H1 (cell line): ENCODE results near the gene MIB2. TPM values are rescaled to one million over a fixed set of nuclear protein-coding genes. Genes with fewer than 3 reads are reported as not detected.

Experiments
- CTCF ChIA-PET: fragments of 300-600 bp; sonication (Branson Sonifier 250); formaldehyde crosslinking; loops from one replicate; lab custom pipeline; 2021; ENCODE audit not compliant: partially characterized antibody; lab: Charles Lee
- POLR2A ChIA-PET: fragments of 300-600 bp; sonication (Branson Sonifier 250); formaldehyde crosslinking; loops from one replicate; lab custom pipeline; 2021; ENCODE audit warnings: inconsistent platforms; ENCODE audit not compliant: partially characterized antibody; lab: Charles Lee
- DNase-seq, 2 experiments: peaks; one replicate each; pipeline versions ENCODE4 v3.0.0 to v3.0.0-alpha.2; 2010 to 2022; ENCODE audit warnings: low spot score in 2 of 2, low read depth in 1 of 2, mixed read lengths in 1 of 2
- FAIRE-seq: peaks from 2 replicates; lab custom pipeline; 2011; peaks lifted over from hg19 to GRCh38; lab: Jason Lieb, UNC
- H2AFZ ChIP-seq: 2 replicates; pipeline ENCODE4 v1.8.1; 2012; ENCODE audit warnings: low read length, inconsistent platforms
- H2AK5ac ChIP-seq: 2 replicates; pipeline ENCODE4 v1.6.1; 2013; ENCODE audit warnings: low read depth, low read length
- H2BK120ac ChIP-seq: replicated peaks from 2 replicates; pipeline ENCODE3; 2013; ENCODE audit warnings: low read depth, low read length, inconsistent platforms
- H2BK12ac ChIP-seq: 2 replicates; pipeline ENCODE4 v1.6.1; 2013; ENCODE audit warnings: low read depth, low read length
- H2BK15ac ChIP-seq: 2 replicates; pipeline ENCODE4 v1.6.1; 2013; ENCODE audit warnings: low read length
- H2BK20ac ChIP-seq: 2 replicates; pipeline ENCODE4 v1.6.1; 2013; ENCODE audit warnings: low read length
- H2BK5ac ChIP-seq: 2 replicates; pipeline ENCODE4 v1.6.1; 2013; ENCODE audit warnings: low read depth, low read length
- H3K14ac ChIP-seq: 2 replicates; pipeline ENCODE4 v1.6.1; 2013; ENCODE audit warnings: inconsistent platforms; ENCODE audit not compliant: insufficient read length
- H3K18ac ChIP-seq: 2 replicates; pipeline ENCODE4 v1.6.1; 2013; ENCODE audit warnings: low read length; ENCODE audit errors: extremely low read depth
- H3K23ac ChIP-seq: 2 replicates; pipeline ENCODE4 v1.6.1; 2013; ENCODE audit warnings: inconsistent platforms; ENCODE audit not compliant: insufficient read length
- H3K23me2 ChIP-seq: 2 replicates; pipeline ENCODE4 v1.6.1; 2013; ENCODE audit warnings: low read depth, low read length
- H3K27ac ChIP-seq: 2 replicates; pipeline ENCODE4 v1.6.1; 2011; ENCODE audit warnings: low read depth, low read length, inconsistent platforms
- H3K27me3 ChIP-seq, 4 experiments: replicated peaks in 1 of 4; 1 replicate in 1 of 4; 2 replicates in 3 of 4; pipeline versions ENCODE4 v1.6.1 to v1.8.1; 2011 to 2013; ENCODE audit warnings: low read length in 3 of 4, mild to moderate bottlenecking in 3 of 4, inconsistent platforms in 2 of 4, mixed read lengths in 2 of 4, moderate library complexity in 1 of 4; ENCODE audit not compliant: control insufficient read depth in 3 of 4, insufficient read depth in 3 of 4; ENCODE audit errors: extremely low read depth in 1 of 4
- H3K36me3 ChIP-seq, 4 experiments: 2 replicates each; pipeline versions ENCODE4 v1.6.1 to v1.8.1; 2011 to 2013; ENCODE audit warnings: mild to moderate bottlenecking in 4 of 4, low read length in 3 of 4, moderate library complexity in 2 of 4, control low read depth in 1 of 4, inconsistent platforms in 1 of 4; ENCODE audit not compliant: insufficient read depth in 4 of 4, control insufficient read depth in 2 of 4
- H3K4ac ChIP-seq: replicated peaks from 2 replicates; pipeline ENCODE3; 2013; ENCODE audit warnings: low read length, low read depth, mixed read lengths, inconsistent platforms; ENCODE audit not compliant: insufficient read length
- H3K4me1 ChIP-seq, 4 experiments: replicated peaks in 1 of 4; 1 replicate in 1 of 4; 2 replicates in 3 of 4; pipeline versions ENCODE4 v1.6.1 to v1.8.1; 2011 to 2013; ENCODE audit warnings: low read length in 3 of 4, inconsistent platforms in 2 of 4, mixed read lengths in 1 of 4; ENCODE audit not compliant: insufficient read depth in 4 of 4, control insufficient read depth in 3 of 4
- H3K4me2 ChIP-seq, 2 experiments: 2 replicates each; pipeline versions ENCODE4 v1.6.1 to v1.8.1; 2011 to 2013; ENCODE audit warnings: low read depth in 2 of 2, low read length in 2 of 2, control low read depth in 1 of 2, inconsistent platforms in 1 of 2, mild to moderate bottlenecking in 1 of 2; ENCODE audit not compliant: insufficient read depth in 1 of 2
- H3K4me3 ChIP-seq, 4 experiments: fragments of 200-600, 300-600 bp in 1 of 4; sonication (generic), shearing (Covaris generic), sonication (Bioruptor Twin) in 1 of 4; 2 replicates each; pipeline versions ENCODE4 v1.5.1 to v1.8.1; 2011 to 2016; ENCODE audit warnings: low read length in 4 of 4, low read depth in 3 of 4, control low read depth in 2 of 4, inconsistent platforms in 2 of 4, mild to moderate bottlenecking in 2 of 4, mixed read lengths in 1 of 4, moderate library complexity in 1 of 4; ENCODE audit not compliant: insufficient read depth in 2 of 4; ENCODE audit errors: extremely low read depth in 1 of 4
- H3K56ac ChIP-seq: replicated peaks from 2 replicates; pipeline ENCODE3; 2013; ENCODE audit warnings: low read depth, mild to moderate bottlenecking, mixed read lengths, low read length, inconsistent platforms; ENCODE audit not compliant: insufficient read length
- H3K79me1 ChIP-seq: 2 replicates; pipeline ENCODE4 v1.6.1; 2013; ENCODE audit warnings: low read depth, low read length, control low read depth
- H3K79me2 ChIP-seq, 2 experiments: 2 replicates each; pipeline versions ENCODE4 v1.6.1 to v1.8.1; 2012 to 2013; ENCODE audit warnings: low read length in 2 of 2, mild to moderate bottlenecking in 2 of 2, inconsistent platforms in 1 of 2; ENCODE audit not compliant: insufficient read depth in 2 of 2, control insufficient read depth in 1 of 2
- H3K9ac ChIP-seq, 4 experiments: replicated peaks in 1 of 4; 1 replicate in 1 of 4; 2 replicates in 3 of 4; pipeline versions ENCODE4 v1.6.1 to v1.8.1; 2011 to 2013; ENCODE audit warnings: low read depth in 3 of 4, low read length in 3 of 4, control low read depth in 2 of 4, mild to moderate bottlenecking in 2 of 4, moderate library complexity in 2 of 4, inconsistent platforms in 1 of 4; ENCODE audit errors: extremely low read depth in 1 of 4
- H3K9me3 ChIP-seq, 2 experiments: 2 replicates each; pipeline versions ENCODE4 v1.6.1 to v1.8.1; 2012 to 2013; ENCODE audit warnings: mild to moderate bottlenecking in 2 of 2, moderate library complexity in 2 of 2, control low read depth in 1 of 2, inconsistent platforms in 1 of 2, low read depth in 1 of 2, low read length in 1 of 2, mixed read lengths in 1 of 2; ENCODE audit not compliant: insufficient read depth in 2 of 2
- H4K20me1 ChIP-seq, 2 experiments: replicated peaks in 1 of 2; 2 replicates each; pipeline versions ENCODE3 to v1.8.1; 2011 to 2013; ENCODE audit warnings: inconsistent platforms in 2 of 2, low read length in 2 of 2, mild to moderate bottlenecking in 1 of 2; ENCODE audit not compliant: insufficient read depth in 2 of 2, control insufficient read depth in 1 of 2
- H4K5ac ChIP-seq: 2 replicates; pipeline ENCODE4 v1.6.1; 2013; ENCODE audit warnings: low read length, low read depth, mixed read lengths, inconsistent platforms; ENCODE audit not compliant: insufficient read length
- H4K8ac ChIP-seq: 2 replicates; pipeline ENCODE4 v1.8.0; 2013; ENCODE audit warnings: mild to moderate bottlenecking, moderate library complexity, low read length, inconsistent platforms; ENCODE audit not compliant: insufficient read depth; ENCODE audit errors: extremely low read depth
- H4K91ac ChIP-seq: replicated peaks from 2 replicates; pipeline ENCODE3; 2013; ENCODE audit warnings: low read length, mixed read lengths, inconsistent platforms; ENCODE audit not compliant: insufficient read length
- CEBPB ChIP-seq: IDR thresholded peaks from 2 replicates; pipeline ENCODE4 v1.6.1; 2012; ENCODE audit warnings: low read depth, low read length
- SIX5 ChIP-seq: IDR thresholded peaks from 2 replicates; pipeline ENCODE4 v1.6.1; 2011; ENCODE audit warnings: mild to moderate bottlenecking, low read depth, low read length
- TAF7 ChIP-seq: optimal IDR thresholded peaks from 2 replicates; pipeline ENCODE3; 2011; ENCODE audit warnings: low read depth, mild to moderate bottlenecking, inconsistent platforms, low read length, moderate library complexity, borderline replicate concordance
- WGBS, 2 experiments: shearing (Covaris generic) in 1 of 2; methylation state at CpG; one replicate each; pipeline versions ENCODE4 v1.1.6 to v1.1.7; 2013 to 2015; ENCODE audit warnings: low lambda C conversion rate in 2 of 2, mixed read lengths in 2 of 2, inconsistent platforms in 1 of 2, low coverage in 1 of 2, missing lambda C conversion rate in 1 of 2; ENCODE audit not compliant: insufficient replicate concordance in 2 of 2, insufficient coverage in 1 of 2, insufficient read length in 1 of 2; ENCODE audit errors: extremely low coverage in 1 of 2, missing lambda C conversion rate in 1 of 2; 5-methylcytosine and 5-hydroxymethylcytosine counted together
- polyA plus RNA-seq, 7 experiments: library from polyadenylated mRNA; depleted of rRNA in 3 of 7; stranded (reverse) in 5 of 7; unstranded in 2 of 7; fragments of >200 nt in 5 of 7; fragments of 200-250 nt in 2 of 7; gene quantifications; 1 replicate in 5 of 7; 2 replicates in 1 of 7; 4 replicates in 1 of 7; pipeline versions ENCODE4 v1.2.1 to v1.2.3, GENCODE V29; 2011 to 2013; ENCODE audit warnings: missing spikeins in 2 of 7, mixed read lengths in 2 of 7
- total RNA-seq: library from RNA; stranded (reverse); fragmentation: NEBNext Ultra II Directional; extraction: Animal tissue kit (Norgen Biotek cat#: 25700); gene quantifications from 2 replicates; pipeline ENCODE4 v1.2.1, GENCODE V29; 2021

Gene MIB2
- total and polyA plus RNA-seq, 2 of the 8 experiments (the other 6 are each of a cell fraction or from before 2014, with no cell fraction given): 32.5 to 60.0 TPM

- no peak overlapping the region for H3K4me2 ChIP-seq
Measured at GRCh38 chr1:1677718-1678580, 62.6 kb downstream of the MIB2 start.

More at GRCh38 chr1:1677718-1678580, 62.6 kb downstream of the MIB2 start:
- peak overlapping the region; percentile 23 for H3K4ac ChIP-seq
- H4K5ac ChIP-seq: no peak overlapping the region
- no peaks in the 10 kb centered on the region for H3K27me3 ChIP-seq
- H3K79me2 ChIP-seq: peaks cover 4 to 43% of the 10 kb centered on the region in 2 experiments; a peak in 2 of 4 replicates
- POLR2A ChIA-PET: interaction anchor here (1.1 to 1.4 kb wide), 3 partner anchors 9 to 12 kb away, joined by 4 to 5 read pairs (median 5); no protein-coding TSS in a partner anchor
- H3K4me1 ChIP-seq: peaks cover 0 to 14% (median 8%) of the 10 kb centered on the region in 4 experiments; a peak in 6 of 7 replicates
- H3K18ac ChIP-seq: peak overlapping the region; percentile 2; the same call in 1 of the 2 replicates
- H3K23me2 ChIP-seq: no peaks in the 10 kb centered on the region
- no peak overlapping the region for H3K56ac ChIP-seq
- no peak for DNase-seq
- H2AK5ac ChIP-seq: no peak overlapping the region
- 94% methylated on average over 39 of the region's 39 CpGs; no CpG with 5 or more reads in 1 of the 2 experiments for WGBS, 2 experiments
- H3K9me3 ChIP-seq: no peaks in the 10 kb centered on the region
- H3K14ac ChIP-seq: no peak overlapping the region
- no peak for TF ChIP-seq TAF7
- TF ChIP-seq CEBPB: no peak
- no peak for TF ChIP-seq SIX5
- TF ChIP-seq, all 59 proteins: peak for 0
- peak overlapping the region; percentile 62; the same call in 1 of the 2 replicates for H2BK12ac ChIP-seq
- H3K9ac ChIP-seq: no peak overlapping the region
- H3K4me3 ChIP-seq: no peak overlapping the region
- H3K27ac ChIP-seq: peak overlapping the region; percentile 36
- H2BK20ac ChIP-seq: no peak overlapping the region
- H4K8ac ChIP-seq: peak overlapping the region; percentile 84; the same call in 1 of the 2 replicates
- FAIRE-seq: no peak
- H2BK15ac ChIP-seq: no peak overlapping the region
- peak overlapping the region; percentile 20; the same call in 1 of the 2 replicates for H2BK5ac ChIP-seq
- peak overlapping the region; percentile 46 for H4K91ac ChIP-seq
- H3K36me3 ChIP-seq: no peaks in the 10 kb centered on the region; a peak in 1 of 8 replicates
- H3K23ac ChIP-seq: no peak overlapping the region
- peaks cover 15% of the 10 kb centered on the region for H3K79me1 ChIP-seq
- CTCF ChIA-PET: interaction anchor here (0.6 to 2.7 kb wide), 12 partner anchors 9 to 366 kb away, joined by 3 to 24 read pairs (median 4); partner anchors contain the start of gene CDK11A
- H4K20me1 ChIP-seq: peaks cover 5 to 17% of the 10 kb centered on the region in 2 experiments
- H2BK120ac ChIP-seq: no peak overlapping the region
- no peak overlapping the region for H2AFZ ChIP-seq
